HepG2 (cell line): ENCODE results near the gene RBBP5. TPM values are rescaled to one million over a fixed set of nuclear protein-coding genes. Genes with fewer than 3 reads are reported as not detected.

ENCODE experiments used
- ELF3 ChIP-seq: IDR thresholded peaks from 2 replicates; pipeline ENCODE4 v1.6.1; 2016; ENCODE audit warnings: missing genetic modification reagents, missing compliant biosample characterization
- ERF ChIP-seq: IDR thresholded peaks from 2 replicates; pipeline ENCODE4 v1.6.1; 2018; ENCODE audit warnings: missing biosample characterization, missing genetic modification reagents
- FOXK2 ChIP-seq: fragments of 450-650 bp; IDR thresholded peaks from 2 replicates; pipeline ENCODE4 v1.6.1; 2016
- HNF4G ChIP-seq, 2 experiments: sonication (generic) in 1 of 2; formaldehyde crosslinking in 1 of 2; IDR thresholded peaks; 2 replicates each; pipeline versions ENCODE4 v1.4.0 to v1.6.1; 2011 to 2020; ENCODE audit warnings: borderline replicate concordance in 2 of 2, low read depth in 2 of 2, mild to moderate bottlenecking in 2 of 2, low read length in 1 of 2, missing genetic modification reagents in 1 of 2, moderate library complexity in 1 of 2
- HOXA7 ChIP-seq: sonication (generic); formaldehyde crosslinking; IDR thresholded peaks from 2 replicates; pipeline ENCODE4 v1.8.1; 2022; ENCODE audit warnings: mild to moderate bottlenecking, missing genetic modification reagents, moderate library complexity
- MTA3 ChIP-seq: sonication (generic); formaldehyde crosslinking; IDR thresholded peaks from 2 replicates; pipeline ENCODE4 v1.4.0; 2020; ENCODE audit warnings: missing genetic modification reagents
- MTF2 ChIP-seq: sonication (generic); formaldehyde crosslinking; IDR thresholded peaks from 2 replicates; pipeline ENCODE4 v1.5.0; 2020; ENCODE audit warnings: missing genetic modification reagents, borderline replicate concordance
- PAWR ChIP-seq: sonication (generic); formaldehyde crosslinking; IDR thresholded peaks from 2 replicates; pipeline ENCODE4 v1.4.0; 2020; ENCODE audit warnings: missing genetic modification reagents, mild to moderate bottlenecking, borderline replicate concordance
- RARA ChIP-seq: IDR thresholded peaks from 2 replicates; pipeline ENCODE4 v1.6.1; 2016; ENCODE audit warnings: missing genetic modification reagents, missing compliant biosample characterization
- TARDBP ChIP-seq: sonication (generic); formaldehyde crosslinking; IDR thresholded peaks from 2 replicates; pipeline ENCODE4 v1.8.0; 2022; ENCODE audit warnings: mild to moderate bottlenecking, missing genetic modification reagents
- ZBTB38 ChIP-seq: sonication (generic); formaldehyde crosslinking; IDR thresholded peaks from 2 replicates; pipeline ENCODE4 v1.5.1; 2020; ENCODE audit warnings: mild to moderate bottlenecking, missing genetic modification reagents
- ZFP82 ChIP-seq: sonication (generic); formaldehyde crosslinking; IDR thresholded peaks from 2 replicates; pipeline ENCODE4 v1.5.1; 2020; ENCODE audit warnings: mild to moderate bottlenecking, missing genetic modification reagents, borderline replicate concordance
- ZNF225 ChIP-seq: sonication (generic); formaldehyde crosslinking; IDR thresholded peaks from 2 replicates; pipeline ENCODE4 v1.4.0; 2020; ENCODE audit warnings: mild to moderate bottlenecking, missing genetic modification reagents
- ZNF33B ChIP-seq: sonication (generic); formaldehyde crosslinking; IDR thresholded peaks from 2 replicates; pipeline ENCODE4 v1.5.1; 2020; ENCODE audit warnings: mild to moderate bottlenecking, missing genetic modification reagents
- ZNF382 ChIP-seq: sonication (generic); formaldehyde crosslinking; IDR thresholded peaks from 2 replicates; pipeline ENCODE4 v1.5.0; 2020; ENCODE audit warnings: missing genetic modification reagents, mild to moderate bottlenecking, borderline replicate concordance
- ZNF543 ChIP-seq: sonication (generic); formaldehyde crosslinking; IDR thresholded peaks from 2 replicates; pipeline ENCODE4 v1.4.0; 2020; ENCODE audit warnings: mild to moderate bottlenecking, missing genetic modification reagents
- ZNF605 ChIP-seq: sonication (generic); formaldehyde crosslinking; IDR thresholded peaks from 2 replicates; pipeline ENCODE4 v1.8.0; 2022; ENCODE audit warnings: mild to moderate bottlenecking, missing genetic modification reagents
- ZNF616 ChIP-seq: sonication (generic); formaldehyde crosslinking; IDR thresholded peaks from 2 replicates; pipeline ENCODE4 v1.5.0; 2020; ENCODE audit warnings: low read depth, mild to moderate bottlenecking, missing genetic modification reagents
- ZNF652 ChIP-seq: IDR thresholded peaks from 2 replicates; pipeline ENCODE4 v1.6.1; 2016; ENCODE audit warnings: low read depth, borderline replicate concordance
- ZNF747 ChIP-seq: sonication (generic); formaldehyde crosslinking; IDR thresholded peaks from 2 replicates; pipeline ENCODE4 v1.8.1; 2023; ENCODE audit warnings: missing genetic modification reagents, mild to moderate bottlenecking, borderline replicate concordance
- ZNF777 ChIP-seq: sonication (generic); formaldehyde crosslinking; IDR thresholded peaks from 2 replicates; pipeline ENCODE4 v1.4.0; 2020; ENCODE audit warnings: missing genetic modification reagents
- ZNF850 ChIP-seq: sonication (generic); formaldehyde crosslinking; conservative IDR thresholded peaks from 2 replicates; pipeline ENCODE4 v1.9.0; 2021; ENCODE audit warnings: mild to moderate bottlenecking, missing genetic modification reagents
- polyA plus RNA-seq, 8 experiments: library from polyadenylated mRNA; depleted of rRNA in 3 of 8; stranded (reverse) in 7 of 8; unstranded in 1 of 8; fragments of >200 nt; fragmentation: Illumina TruSeq in 4 of 8; extraction: Trizol in 4 of 8; gene quantifications; 2 replicates each; pipeline versions ENCODE4 v1.2.1 to v1.2.3, GENCODE V29; 2011 to 2016; ENCODE audit warnings: low read depth in 4 of 8, missing spikeins in 1 of 8, mixed read lengths in 1 of 8; ENCODE audit not compliant: insufficient read depth in 1 of 8
- total RNA-seq, 5 experiments: library from RNA; depleted of rRNA; stranded (reverse); fragments of >200 nt; fragmentation: Illumina TruSeq; extraction: Trizol; gene quantifications; 2 replicates each; pipeline ENCODE4 v1.2.3, GENCODE V29; 2016; ENCODE audit warnings: low read depth in 1 of 5
- TF ChIP-seq, protein P1 (sequence below): IDR thresholded peaks from 2 replicates; pipeline ENCODE4 v1.6.1; 2016; ENCODE audit warnings: low read depth, control low read depth
- TF ChIP-seq, protein P2 (sequence below): fragments of 450-650 bp; IDR thresholded peaks from 2 replicates; pipeline ENCODE4 v1.6.1; 2017; ENCODE audit warnings: mild to moderate bottlenecking
- TF ChIP-seq, protein P3 (sequence below): sonication (generic); formaldehyde crosslinking; IDR thresholded peaks from 2 replicates; pipeline ENCODE4 v1.4.0; 2020; ENCODE audit warnings: low read depth, mild to moderate bottlenecking, missing genetic modification reagents

RBBP5 gene
- total and polyA plus RNA-seq, 2 of the 13 experiments (the other 11 are each of a cell fraction or from before 2014, with no cell fraction given): 6.6 to 17.1 TPM

DNA sequence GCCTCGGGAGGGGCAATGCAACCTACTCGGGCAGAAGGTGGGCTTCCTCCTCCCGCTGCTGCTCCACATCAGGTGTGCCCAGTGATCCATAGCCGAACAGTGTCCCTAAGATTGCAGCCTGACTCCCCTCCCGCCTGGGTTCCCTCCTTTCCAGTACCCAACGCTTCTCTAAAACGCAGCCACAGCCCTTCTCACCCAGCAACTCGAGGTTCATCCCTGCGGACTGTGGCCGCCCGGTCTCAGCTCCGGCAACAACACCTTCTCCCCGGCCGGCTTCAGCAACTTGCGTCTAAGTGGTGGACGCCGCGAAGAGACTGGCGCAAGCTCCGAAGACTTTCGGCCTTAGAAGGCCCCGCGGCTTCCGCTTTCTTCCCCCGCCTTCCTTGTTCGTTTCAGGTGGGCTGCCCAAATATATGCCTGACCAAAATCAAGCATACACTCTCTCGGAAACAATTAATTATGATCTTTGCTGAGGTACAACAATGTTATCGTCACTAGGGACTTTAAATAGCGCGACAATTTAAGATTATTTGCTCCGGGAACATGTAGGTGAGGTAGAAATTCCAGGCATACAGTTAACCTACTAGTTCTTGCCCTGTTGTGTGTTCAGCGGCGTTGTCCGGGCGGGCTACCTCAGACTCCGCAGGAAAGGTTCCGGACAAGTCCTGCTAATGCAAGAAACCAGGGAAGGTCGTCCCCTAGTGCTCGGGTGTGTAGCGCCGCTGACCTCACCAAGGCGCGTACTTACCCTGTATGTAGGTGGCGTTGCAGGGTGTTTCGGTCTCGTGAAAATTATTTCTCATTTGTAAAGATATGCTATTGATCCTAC, at the start of gene RBBP5 (continued):
- TF ChIP-seq ZNF225 (CRISPR knock-in tag) (peak; percentile 47; the same call in 1 of the 2 replicates), ZNF850 (CRISPR knock-in tag) (no peak), ZNF543 (CRISPR knock-in tag) (no peak), ZNF777 (no peak; the same call in 1 of the 2 replicates), ZNF747 (0 out of 2 replicates have a peak, but pooled peaks have one; percentile 46), MTF2 (CRISPR knock-in tag) (no peak), TARDBP (CRISPR knock-in tag) (peak; percentile 88), ZNF605 (CRISPR knock-in tag) (peak; percentile 85; the same call in 1 of the 2 replicates), ZNF616 (CRISPR knock-in tag) (no peak; the same call in 1 of the 2 replicates), ZFP82 (peak; percentile 91; the same call in 1 of the 2 replicates), ZNF33B (CRISPR knock-in tag) (no peak), HOXA7 (CRISPR knock-in tag) (no peak), ERF (CRISPR knock-in tag) (peak; percentile 86), ELF3 (CRISPR knock-in tag) (peak; percentile 26; the same call in 1 of the 2 replicates), HNF4G (IDR thresholded peaks at IDR 0.05; ENCODE audit: borderline replicate concordance, low read depth, low read length) (no peak), HNF4G (CRISPR knock-in tag; IDR thresholded peaks at IDR 0.05; ENCODE audit: borderline replicate concordance, low read depth) (no peak; the same call in 1 of the 2 replicates), RARA (CRISPR knock-in tag) (peak; percentile 34; the same call in 1 of the 2 replicates), ZNF382 (no peak), MTA3 (CRISPR knock-in tag) (no peak), FOXK2 (peak; percentile 97), PAWR (CRISPR knock-in tag) (no peak), ZNF652 (CRISPR knock-in tag) (peak; percentile 22; the same call in 1 of the 2 replicates), ZBTB38 (CRISPR knock-in tag) (0 out of 2 replicates have a peak, but pooled peaks have one; percentile 36)
- TF ChIP-seq, protein P1, sequence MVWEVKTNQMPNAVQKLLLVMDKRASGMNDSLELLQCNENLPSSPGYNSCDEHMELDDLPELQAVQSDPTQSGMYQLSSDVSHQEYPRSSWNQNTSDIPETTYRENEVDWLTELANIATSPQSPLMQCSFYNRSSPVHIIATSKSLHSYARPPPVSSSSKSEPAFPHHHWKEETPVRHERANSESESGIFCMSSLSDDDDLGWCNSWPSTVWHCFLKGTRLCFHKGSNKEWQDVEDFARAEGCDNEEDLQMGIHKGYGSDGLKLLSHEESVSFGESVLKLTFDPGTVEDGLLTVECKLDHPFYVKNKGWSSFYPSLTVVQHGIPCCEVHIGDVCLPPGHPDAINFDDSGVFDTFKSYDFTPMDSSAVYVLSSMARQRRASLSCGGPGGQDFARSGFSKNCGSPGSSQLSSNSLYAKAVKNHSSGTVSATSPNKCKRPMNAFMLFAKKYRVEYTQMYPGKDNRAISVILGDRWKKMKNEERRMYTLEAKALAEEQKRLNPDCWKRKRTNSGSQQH (CRISPR knock-in tag): peak; percentile 90; the same call in 1 of the 2 replicates
- TF ChIP-seq, protein P2, sequence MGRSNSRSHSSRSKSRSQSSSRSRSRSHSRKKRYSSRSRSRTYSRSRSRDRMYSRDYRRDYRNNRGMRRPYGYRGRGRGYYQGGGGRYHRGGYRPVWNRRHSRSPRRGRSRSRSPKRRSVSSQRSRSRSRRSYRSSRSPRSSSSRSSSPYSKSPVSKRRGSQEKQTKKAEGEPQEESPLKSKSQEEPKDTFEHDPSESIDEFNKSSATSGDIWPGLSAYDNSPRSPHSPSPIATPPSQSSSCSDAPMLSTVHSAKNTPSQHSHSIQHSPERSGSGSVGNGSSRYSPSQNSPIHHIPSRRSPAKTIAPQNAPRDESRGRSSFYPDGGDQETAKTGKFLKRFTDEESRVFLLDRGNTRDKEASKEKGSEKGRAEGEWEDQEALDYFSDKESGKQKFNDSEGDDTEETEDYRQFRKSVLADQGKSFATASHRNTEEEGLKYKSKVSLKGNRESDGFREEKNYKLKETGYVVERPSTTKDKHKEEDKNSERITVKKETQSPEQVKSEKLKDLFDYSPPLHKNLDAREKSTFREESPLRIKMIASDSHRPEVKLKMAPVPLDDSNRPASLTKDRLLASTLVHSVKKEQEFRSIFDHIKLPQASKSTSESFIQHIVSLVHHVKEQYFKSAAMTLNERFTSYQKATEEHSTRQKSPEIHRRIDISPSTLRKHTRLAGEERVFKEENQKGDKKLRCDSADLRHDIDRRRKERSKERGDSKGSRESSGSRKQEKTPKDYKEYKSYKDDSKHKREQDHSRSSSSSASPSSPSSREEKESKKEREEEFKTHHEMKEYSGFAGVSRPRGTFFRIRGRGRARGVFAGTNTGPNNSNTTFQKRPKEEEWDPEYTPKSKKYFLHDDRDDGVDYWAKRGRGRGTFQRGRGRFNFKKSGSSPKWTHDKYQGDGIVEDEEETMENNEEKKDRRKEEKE: no peak
- TF ChIP-seq, protein P3, sequence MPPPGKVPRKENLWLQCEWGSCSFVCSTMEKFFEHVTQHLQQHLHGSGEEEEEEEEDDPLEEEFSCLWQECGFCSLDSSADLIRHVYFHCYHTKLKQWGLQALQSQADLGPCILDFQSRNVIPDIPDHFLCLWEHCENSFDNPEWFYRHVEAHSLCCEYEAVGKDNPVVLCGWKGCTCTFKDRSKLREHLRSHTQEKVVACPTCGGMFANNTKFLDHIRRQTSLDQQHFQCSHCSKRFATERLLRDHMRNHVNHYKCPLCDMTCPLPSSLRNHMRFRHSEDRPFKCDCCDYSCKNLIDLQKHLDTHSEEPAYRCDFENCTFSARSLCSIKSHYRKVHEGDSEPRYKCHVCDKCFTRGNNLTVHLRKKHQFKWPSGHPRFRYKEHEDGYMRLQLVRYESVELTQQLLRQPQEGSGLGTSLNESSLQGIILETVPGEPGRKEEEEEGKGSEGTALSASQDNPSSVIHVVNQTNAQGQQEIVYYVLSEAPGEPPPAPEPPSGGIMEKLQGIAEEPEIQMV (CRISPR knock-in tag): peak; percentile 83; the same call in 1 of the 2 replicates
